Brain microvascular endothelial cell (primary cell): ENCODE measurements around the gene ZNF451.

ENCODE experiments used
- DNase-seq: peaks from one replicate; pipeline ENCODE4 v3.0.0-alpha.2; 2020
- H3K27ac ChIP-seq: fragments of 250-450 bp; sonication (Bioruptor Pico); 2 replicates; pipeline ENCODE4 v1.5.1; 2020; ENCODE audit warnings: mild to moderate bottlenecking, moderate library complexity
- H3K27me3 ChIP-seq: fragments of 250-450 bp; sonication (Bioruptor Pico); replicated peaks from 2 replicates; pipeline ENCODE4 v1.5.1; 2020; ENCODE audit warnings: mild to moderate bottlenecking
- H3K36me3 ChIP-seq: fragments of 250-450 bp; sonication (Bioruptor Pico); replicated peaks from 2 replicates; pipeline ENCODE4 v1.5.1; 2020; ENCODE audit warnings: mild to moderate bottlenecking
- H3K4me3 ChIP-seq: 2 replicates; pipeline ENCODE4 v1.5.1; 2011; ENCODE audit warnings: low read depth, mild to moderate bottlenecking, control low read depth, low read length, moderate library complexity
- CTCF ChIP-seq: IDR thresholded peaks from 2 replicates; pipeline ENCODE4 v1.5.1; 2011; ENCODE audit warnings: low read depth, mild to moderate bottlenecking, moderate library complexity, low read length, control low read depth, inconsistent platforms; ENCODE audit errors: missing control alignments
- in situ Hi-C: cut with HindIII; loops from 2 replicates; pipeline ENCODE4 v1.10.0; 2017; ENCODE audit warnings: low sequenced_read_pairs, low pct_ligation_motif_present

The ZNF451 gene

GRCh38 chr6:57147955-57148858 lies 58.2 kb downstream of the ZNF451 start:
- in situ Hi-C loops: no loop called here
- Histone ChIP-seq H3K4me3 (no peak overlapping the region), H3K27me3 (no peaks in the 10 kb centered on the region), H3K27ac (peak overlapping the region; percentile 68), H3K36me3 (peaks cover 13% of the 10 kb centered on the region)
- no peak for TF ChIP-seq CTCF
- DNase-seq: peak; percentile 21

GRCh38 chr6:57158658-57159057 lies 68.7 kb downstream of the ZNF451 start:
- in situ Hi-C loops: no loop called here
- DNase-seq: no peak
- Histone ChIP-seq H3K27ac (no peak overlapping the region), H3K36me3 (peaks cover 9% of the 10 kb centered on the region), H3K4me3 (no peak overlapping the region), H3K27me3 (no peaks in the 10 kb centered on the region)
- no peak for TF ChIP-seq CTCF

- TF ChIP-seq CTCF: no peak
- Histone ChIP-seq H3K27me3 (no peaks in the 10 kb centered on the region), H3K36me3 (peaks cover 9% of the 10 kb centered on the region), H3K27ac (no peak overlapping the region), H3K4me3 (no peak overlapping the region)
- DNase-seq: no peak
- in situ Hi-C loops: no loop called here
Measured at GRCh38 chr6:57159127-57159526, 69.1 kb downstream of the ZNF451 start.

GRCh38 chr6:57162028-57162427 lies 72.0 kb downstream of the ZNF451 start:
- no peak for TF ChIP-seq CTCF
- in situ Hi-C loops: no loop called here

GRCh38 chr6:57162516-57162915 lies 72.5 kb downstream of the ZNF451 start:
- no peak for DNase-seq
- Histone ChIP-seq H3K27me3 (no peaks in the 10 kb centered on the region), H3K36me3 (peaks cover 2% of the 10 kb centered on the region), H3K27ac (no peak overlapping the region), H3K4me3 (no peak overlapping the region)
- in situ Hi-C loops: no loop called here
- no peak for TF ChIP-seq CTCF

More at GRCh38 chr6:57162028-57162427, 72.0 kb downstream of the ZNF451 start:
- H3K27ac ChIP-seq: no peak overlapping the region
- no peaks in the 10 kb centered on the region for H3K27me3 ChIP-seq
- H3K4me3 ChIP-seq: no peak overlapping the region
- DNase-seq: no peak
- H3K36me3 ChIP-seq: peaks cover 2% of the 10 kb centered on the region
